Measurements from ENCODE around the gene POP7.

The POP7 gene

DNA sequence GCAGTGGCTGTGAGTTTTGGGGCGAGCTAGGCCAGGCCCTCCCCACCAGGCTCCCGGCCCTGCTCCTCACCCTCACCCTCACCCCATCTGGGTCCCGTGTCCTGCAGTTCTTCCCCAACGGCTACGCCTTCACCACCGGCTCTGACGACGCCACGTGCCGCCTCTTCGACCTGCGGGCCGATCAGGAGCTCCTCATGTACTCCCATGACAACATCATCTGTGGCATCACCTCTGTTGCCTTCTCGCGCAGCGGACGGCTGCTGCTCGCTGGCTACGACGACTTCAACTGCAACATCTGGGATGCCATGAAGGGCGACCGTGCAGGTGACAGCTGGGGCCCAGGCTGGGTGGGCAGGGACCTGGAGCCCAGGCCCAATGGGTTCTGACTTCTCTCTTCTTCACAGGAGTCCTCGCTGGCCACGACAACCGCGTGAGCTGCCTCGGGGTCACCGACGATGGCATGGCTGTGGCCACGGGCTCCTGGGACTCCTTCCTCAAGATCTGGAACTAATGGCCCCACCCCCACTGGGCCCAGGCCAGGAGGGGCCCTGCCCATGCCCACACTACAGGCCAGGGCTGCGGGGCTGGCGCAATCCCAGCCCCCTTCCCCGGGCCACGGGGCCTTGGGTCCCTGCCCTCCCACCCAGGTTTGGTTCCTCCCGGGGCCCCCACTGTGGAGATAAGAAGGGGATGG is 27.5 kb upstream of the POP7 start:
- Histone ChIP-seq H3K27ac (no peak overlapping the region), H4K20me1 (ENCODE audit: insufficient read depth) (no peaks in the 10 kb centered on the region), H3K4me3 (IDR thresholded peaks at IDR 0.05; ENCODE audit: insufficient read depth, low read depth, low read length) (no peak overlapping the region), H3K4me1 (ENCODE audit: low read depth, poor library complexity, severe bottlenecking) (peaks cover 10% of the 10 kb centered on the region), H3K9ac (no peak overlapping the region), H3K4me2 (no peak overlapping the region), H3K36me3 (ENCODE audit: insufficient read depth) (peaks cover 3% of the 10 kb centered on the region; the same call in 1 of the 2 replicates), H2AFZ (ENCODE audit: low read depth) (no peak overlapping the region), H3K27me3 (ENCODE audit: insufficient read depth, low read depth) (no peaks in the 10 kb centered on the region), H3K79me2 (ENCODE audit: insufficient read depth, low read depth) (peaks cover 19% of the 10 kb centered on the region)
- TF ChIP-seq, protein P1, sequence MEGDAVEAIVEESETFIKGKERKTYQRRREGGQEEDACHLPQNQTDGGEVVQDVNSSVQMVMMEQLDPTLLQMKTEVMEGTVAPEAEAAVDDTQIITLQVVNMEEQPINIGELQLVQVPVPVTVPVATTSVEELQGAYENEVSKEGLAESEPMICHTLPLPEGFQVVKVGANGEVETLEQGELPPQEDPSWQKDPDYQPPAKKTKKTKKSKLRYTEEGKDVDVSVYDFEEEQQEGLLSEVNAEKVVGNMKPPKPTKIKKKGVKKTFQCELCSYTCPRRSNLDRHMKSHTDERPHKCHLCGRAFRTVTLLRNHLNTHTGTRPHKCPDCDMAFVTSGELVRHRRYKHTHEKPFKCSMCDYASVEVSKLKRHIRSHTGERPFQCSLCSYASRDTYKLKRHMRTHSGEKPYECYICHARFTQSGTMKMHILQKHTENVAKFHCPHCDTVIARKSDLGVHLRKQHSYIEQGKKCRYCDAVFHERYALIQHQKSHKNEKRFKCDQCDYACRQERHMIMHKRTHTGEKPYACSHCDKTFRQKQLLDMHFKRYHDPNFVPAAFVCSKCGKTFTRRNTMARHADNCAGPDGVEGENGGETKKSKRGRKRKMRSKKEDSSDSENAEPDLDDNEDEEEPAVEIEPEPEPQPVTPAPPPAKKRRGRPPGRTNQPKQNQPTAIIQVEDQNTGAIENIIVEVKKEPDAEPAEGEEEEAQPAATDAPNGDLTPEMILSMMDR (conservative IDR thresholded peaks at IDR 0.05; ENCODE audit: low read depth, low read length): no peak

DNA sequence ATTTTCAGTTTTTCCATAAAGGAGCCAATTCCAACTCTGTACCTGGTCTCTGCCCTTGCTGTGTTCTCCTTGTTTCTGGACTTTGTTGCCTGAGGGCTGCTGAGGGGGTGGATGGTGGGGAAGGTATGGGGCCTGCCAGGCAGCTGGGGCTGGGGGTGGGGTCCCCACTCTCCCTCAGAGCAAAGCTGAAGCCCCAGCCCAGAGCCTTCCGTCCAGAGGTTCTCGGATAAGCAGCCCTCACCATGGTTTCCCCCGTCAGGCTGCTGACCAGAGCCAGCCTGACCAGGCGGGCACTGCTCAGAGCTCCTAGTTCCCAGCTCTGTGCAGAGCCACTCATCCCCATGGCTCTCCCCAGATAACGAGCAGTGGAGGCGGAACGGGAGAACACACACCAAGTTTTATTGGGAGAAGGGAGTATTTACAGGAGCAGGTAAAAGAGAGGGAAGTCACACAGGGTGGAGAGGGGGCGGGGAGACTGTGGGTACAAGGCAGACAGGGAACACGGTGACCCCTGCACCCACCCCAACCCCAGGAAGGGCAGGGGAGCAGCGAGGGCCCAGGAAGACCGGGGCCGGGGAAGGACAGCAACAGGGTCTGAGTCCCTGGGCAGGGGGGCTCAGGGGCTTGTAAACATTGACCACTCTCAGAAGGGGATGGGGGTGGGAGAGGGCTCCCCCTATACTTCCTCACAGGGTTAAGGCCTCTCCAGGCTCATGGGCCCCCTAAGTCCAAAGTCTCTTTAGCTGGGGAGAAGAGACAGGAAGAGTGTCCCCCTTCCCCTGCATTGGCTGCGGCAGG is 26.6 kb upstream of the POP7 start:
- TF ChIP-seq, protein P1 (conservative IDR thresholded peaks at IDR 0.05; ENCODE audit: low read depth, low read length): no peak
- Histone ChIP-seq H4K20me1 (ENCODE audit: insufficient read depth) (no peaks in the 10 kb centered on the region), H3K27ac (no peak overlapping the region)

DNA sequence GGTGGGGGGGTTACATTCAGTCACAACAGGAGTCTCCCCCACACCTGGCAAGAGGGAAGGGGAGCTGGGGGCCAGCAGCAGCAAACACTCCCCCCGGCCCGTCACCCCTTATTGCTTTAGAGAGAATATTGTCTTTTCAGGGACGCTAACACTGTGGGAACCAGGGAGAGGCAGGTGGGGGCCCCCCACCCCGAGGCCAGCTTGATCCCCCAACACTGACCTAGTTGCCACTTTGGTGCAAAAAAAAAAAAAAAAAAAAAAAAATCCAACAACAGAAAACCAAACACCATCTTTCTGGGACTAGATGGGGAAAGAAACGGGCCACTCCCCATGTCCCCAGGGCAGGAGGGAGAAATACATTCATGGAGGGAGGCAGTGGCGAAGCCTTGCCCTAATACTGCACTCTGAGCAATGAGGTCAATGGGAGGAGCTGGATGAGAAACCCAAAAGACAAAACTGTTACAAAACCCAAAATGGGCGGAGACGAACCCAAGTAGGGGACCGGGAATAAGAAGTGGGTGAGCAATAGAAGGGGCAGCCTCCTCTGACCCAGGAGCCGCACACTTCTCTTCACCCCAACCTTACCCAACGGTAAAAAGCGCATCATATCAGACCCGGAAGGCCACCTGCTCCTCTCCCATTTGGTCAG is 25.9 kb upstream of the POP7 start:
- H3K36me3 ChIP-seq (ENCODE audit: insufficient read depth): peaks cover 3% of the 10 kb centered on the region; the same call in 1 of the 2 replicates
- H3K79me2 ChIP-seq (ENCODE audit: insufficient read depth, low read depth): peaks cover 12% of the 10 kb centered on the region; the same call in 1 of the 2 replicates
- no peak overlapping the region for H2AFZ ChIP-seq (ENCODE audit: low read depth)
- no peaks in the 10 kb centered on the region for H4K20me1 ChIP-seq (ENCODE audit: insufficient read depth)
- no peak overlapping the region for H3K27ac ChIP-seq
- H3K4me2 ChIP-seq: no peak overlapping the region
- H3K27me3 ChIP-seq (ENCODE audit: insufficient read depth, low read depth): no peaks in the 10 kb centered on the region
- TF ChIP-seq, protein P1 (conservative IDR thresholded peaks at IDR 0.05; ENCODE audit: low read depth, low read length): no peak
- no peak overlapping the region for H3K4me3 ChIP-seq (IDR thresholded peaks at IDR 0.05; ENCODE audit: insufficient read depth, low read depth, low read length)
- no peak overlapping the region for H3K9ac ChIP-seq
- peaks cover 10% of the 10 kb centered on the region for H3K4me1 ChIP-seq (ENCODE audit: low read depth, poor library complexity, severe bottlenecking)

More for the DNA sequence above, 26.6 kb upstream of the POP7 start:
- peaks cover 3% of the 10 kb centered on the region; the same call in 1 of the 2 replicates for H3K36me3 ChIP-seq (ENCODE audit: insufficient read depth)
- no peak overlapping the region for H3K4me2 ChIP-seq
- H3K9ac ChIP-seq: no peak overlapping the region
- peaks cover 10% of the 10 kb centered on the region for H3K4me1 ChIP-seq (ENCODE audit: low read depth, poor library complexity, severe bottlenecking)
- H3K27me3 ChIP-seq (ENCODE audit: insufficient read depth, low read depth): no peaks in the 10 kb centered on the region
- H2AFZ ChIP-seq (ENCODE audit: low read depth): no peak overlapping the region
- no peak overlapping the region for H3K4me3 ChIP-seq (IDR thresholded peaks at IDR 0.05; ENCODE audit: insufficient read depth, low read depth, low read length)
- H3K79me2 ChIP-seq (ENCODE audit: insufficient read depth, low read depth): peaks cover 17% of the 10 kb centered on the region

DNA sequence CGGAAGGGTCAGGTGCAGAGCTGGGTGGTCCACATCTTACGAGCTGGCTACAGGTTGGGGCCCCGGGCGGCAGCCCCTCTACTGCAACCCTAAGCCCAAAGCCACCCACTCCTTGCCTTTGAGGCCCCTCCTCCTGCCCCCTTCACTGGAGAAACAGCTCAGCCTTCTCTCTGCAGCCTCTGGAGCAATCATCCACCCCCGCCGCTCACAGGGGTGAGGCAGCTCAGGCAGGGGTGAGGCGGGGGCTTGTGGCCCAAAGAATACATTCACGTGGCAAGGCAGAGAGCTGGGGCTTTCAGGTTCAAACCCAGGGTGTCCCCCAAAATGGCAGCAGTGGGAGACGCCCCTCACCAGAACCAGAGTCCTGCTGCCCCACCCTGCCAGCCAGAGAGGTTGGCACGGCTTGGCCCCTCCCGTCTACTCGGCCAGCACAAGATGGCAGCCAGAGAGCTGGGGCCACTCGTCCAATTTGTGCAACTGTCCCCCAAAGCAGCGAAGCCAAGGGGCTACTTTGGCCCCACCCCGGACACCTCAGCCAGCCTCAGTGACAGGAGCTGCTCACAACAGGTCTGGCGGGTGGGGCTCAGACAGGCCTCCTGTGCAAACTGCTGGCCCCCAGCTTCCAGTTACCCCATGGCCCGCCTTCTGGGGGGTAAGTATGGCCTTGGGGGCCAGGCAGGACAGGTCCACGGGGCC is 25.2 kb upstream of the POP7 start:
- TF ChIP-seq, protein P1 (conservative IDR thresholded peaks at IDR 0.05; ENCODE audit: low read depth, low read length): no peak
- Histone ChIP-seq H3K4me3 (IDR thresholded peaks at IDR 0.05; ENCODE audit: insufficient read depth, low read depth, low read length) (no peak overlapping the region), H3K4me2 (no peak overlapping the region), H3K27ac (no peak overlapping the region), H3K4me1 (ENCODE audit: low read depth, poor library complexity, severe bottlenecking) (peaks cover 10% of the 10 kb centered on the region), H3K9ac (no peak overlapping the region), H3K79me2 (ENCODE audit: insufficient read depth, low read depth) (peaks cover 12% of the 10 kb centered on the region; the same call in 1 of the 2 replicates), H2AFZ (ENCODE audit: low read depth) (no peak overlapping the region), H3K36me3 (ENCODE audit: insufficient read depth) (peaks cover 3% of the 10 kb centered on the region; the same call in 1 of the 2 replicates), H4K20me1 (ENCODE audit: insufficient read depth) (no peaks in the 10 kb centered on the region), H3K27me3 (ENCODE audit: insufficient read depth, low read depth) (no peaks in the 10 kb centered on the region)
